GM19397 (cell line): Measurements from ENCODE around the gene TMEM43.

Experiments used
- ATAC-seq: cut with Tn5 transposase; IDR thresholded peaks from one replicate; pipeline ENCODE4 v1.9.1; 2021; ENCODE audit warnings: mild to moderate bottlenecking, moderate library complexity; ENCODE audit not compliant: unreplicated experiment

The TMEM43 gene

GRCh38 chr3:14150491-14151230, 25.8 kb downstream of the TMEM43 start:
- no peak for ATAC-seq

- ATAC-seq: no peak
These were observed 26.7 kb downstream of the TMEM43 start for GRCh38 chr3:14151471-14152083.

GRCh38 chr3:14152233-14152962, 27.5 kb downstream of the TMEM43 start:
- no peak for ATAC-seq

DNA sequence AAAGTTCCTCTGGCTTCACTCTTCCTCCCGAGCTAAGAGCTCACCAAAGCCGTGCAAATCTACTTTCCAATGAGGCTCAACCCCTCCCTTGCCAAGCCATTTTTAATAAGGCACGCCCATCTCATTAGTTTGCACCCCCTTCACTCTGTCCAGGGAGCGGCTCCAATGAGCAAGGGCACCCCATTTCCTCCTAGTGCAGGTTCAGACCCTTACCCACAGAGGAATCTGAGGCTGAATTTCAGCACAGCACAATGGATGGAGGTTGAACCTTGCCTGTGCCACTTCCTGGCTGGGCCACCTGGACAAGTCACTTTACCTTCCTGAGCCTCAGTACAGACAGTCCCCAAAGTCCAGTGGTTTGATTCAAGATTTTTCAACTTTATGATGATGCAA, 28.1 kb downstream of the TMEM43 start:
- ATAC-seq: no peak

- no peak for ATAC-seq
These were observed 28.8 kb downstream of the TMEM43 start for GRCh38 chr3:14153663-14154062.

GRCh38 chr3:14154276-14154675, 29.4 kb downstream of the TMEM43 start:
- ATAC-seq: no peak

GRCh38 chr3:14154895-14155440, 30.1 kb downstream of the TMEM43 start:
- ATAC-seq: no peak

DNA sequence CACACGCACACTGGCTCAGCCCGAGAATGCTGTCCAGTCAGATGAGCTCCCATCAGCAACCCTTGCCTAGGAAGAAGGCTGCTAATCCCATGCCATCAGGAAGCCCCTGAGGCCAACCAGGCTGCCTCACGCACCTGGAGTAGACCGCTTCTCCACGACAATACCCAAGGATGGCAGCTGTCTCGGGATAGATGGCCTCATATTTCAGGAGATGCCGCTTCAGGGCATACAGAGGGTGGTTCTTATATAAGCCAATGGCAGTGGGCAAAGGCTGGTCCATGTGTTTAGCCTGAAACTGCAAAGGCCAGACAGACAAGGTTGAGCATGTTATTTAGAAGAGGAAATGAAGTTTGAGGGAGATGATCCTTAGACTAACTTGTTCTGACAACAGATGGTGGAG, 31.3 kb downstream of the TMEM43 start:
- no peak for ATAC-seq

GRCh38 chr3:14156843-14157561, 32.1 kb downstream of the TMEM43 start:
- no peak for ATAC-seq

GRCh38 chr3:14157951-14158350, 33.1 kb downstream of the TMEM43 start:
- ATAC-seq: no peak

DNA sequence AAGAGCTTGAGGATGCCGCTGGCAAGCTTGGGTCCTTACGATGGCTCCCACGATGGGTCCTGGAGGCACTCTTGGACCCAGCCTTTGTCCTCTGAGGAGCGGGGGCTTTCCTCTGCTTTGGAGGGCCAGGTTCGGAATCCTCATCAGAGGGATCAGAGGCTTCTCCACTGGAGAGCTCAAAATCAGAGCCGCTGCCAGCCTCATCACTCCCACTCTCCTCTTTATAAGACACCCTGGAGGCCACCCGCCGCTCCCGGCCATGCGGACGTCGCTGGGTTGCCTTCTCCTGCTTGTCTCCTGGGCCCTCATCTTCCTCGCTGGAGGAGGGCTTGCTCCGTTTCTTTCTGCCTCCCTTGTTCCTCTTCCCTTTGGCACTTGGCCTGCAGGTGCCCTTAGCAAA, 33.5 kb downstream of the TMEM43 start:
- no peak for ATAC-seq

DNA sequence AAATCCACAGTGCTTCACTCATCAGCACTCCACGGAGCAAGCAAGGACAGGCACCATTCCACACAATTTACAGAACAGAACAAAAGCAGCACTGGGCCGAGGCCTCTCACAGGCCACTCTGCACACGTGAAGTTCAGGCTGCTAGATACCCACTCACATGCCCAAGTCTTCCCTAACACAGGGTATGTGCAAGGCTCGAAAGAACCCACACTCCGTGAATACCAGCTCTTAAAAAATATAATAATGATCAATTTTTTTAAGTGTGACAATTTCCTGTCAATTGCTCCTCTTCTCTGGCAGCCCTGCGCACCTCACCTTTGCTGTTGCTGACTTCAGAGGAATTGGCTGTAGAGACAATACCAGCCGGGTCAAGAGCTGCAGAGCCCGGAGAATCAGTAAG, 34.6 kb downstream of the TMEM43 start:
- no peak for ATAC-seq

GRCh38 chr3:14161282-14161681, 36.4 kb downstream of the TMEM43 start:
- no peak for ATAC-seq

DNA sequence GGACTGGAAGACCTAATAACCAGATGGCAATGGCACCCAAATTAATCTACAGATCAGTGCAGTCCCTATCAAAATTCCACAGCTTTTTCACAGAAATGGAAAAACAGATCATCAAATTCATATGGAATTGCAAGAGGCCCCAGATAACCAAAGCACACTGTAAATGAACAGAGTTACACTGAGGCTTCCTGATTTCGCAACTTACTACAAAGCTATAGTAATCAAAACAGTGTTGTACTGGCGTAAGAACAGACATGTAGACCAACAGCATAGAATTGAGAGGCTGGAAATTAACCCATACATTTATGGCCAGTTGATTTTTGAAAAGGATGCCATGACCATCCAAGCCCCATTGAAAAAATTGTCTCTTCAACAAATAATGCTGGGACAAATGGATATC, 37.3 kb downstream of the TMEM43 start:
- ATAC-seq: no peak

DNA sequence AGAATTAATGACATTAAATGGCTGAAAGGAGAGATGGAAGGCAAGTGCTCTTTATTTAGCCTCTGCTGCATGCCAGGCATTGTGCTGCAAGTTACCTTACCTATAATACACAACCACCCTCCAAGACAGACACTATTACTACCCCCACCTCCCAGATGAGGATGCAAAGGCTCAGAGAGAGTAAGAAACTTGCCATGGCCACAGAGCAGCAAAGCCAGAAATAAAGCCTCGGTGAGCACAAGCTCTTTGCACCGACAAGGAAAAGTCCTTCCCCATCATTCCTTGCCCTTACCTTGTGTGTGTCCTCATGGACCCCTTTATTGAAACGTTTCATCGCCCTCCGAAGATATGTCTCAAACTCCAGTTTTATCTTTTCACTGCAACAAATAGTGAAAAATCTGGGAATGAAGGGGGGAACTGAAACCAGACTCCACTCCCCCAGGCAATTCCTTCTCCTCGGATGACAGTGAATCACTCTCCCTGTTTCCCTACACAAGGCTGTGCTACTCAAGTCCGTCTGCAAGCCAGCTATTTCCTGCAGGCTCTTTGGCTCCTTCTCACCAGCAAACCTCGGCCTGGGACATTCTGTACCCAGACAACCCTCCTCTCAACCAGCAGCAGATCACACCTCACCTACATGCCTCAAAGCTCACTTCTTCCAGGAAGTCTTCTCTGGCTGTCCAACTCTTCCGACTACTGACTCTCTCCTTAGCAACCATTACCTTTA, 42.2 kb downstream of the TMEM43 start:
- no peak for ATAC-seq

GRCh38 chr3:14169435-14169834, 44.6 kb downstream of the TMEM43 start:
- ATAC-seq: no peak

- ATAC-seq: no peak
These were observed 45.0 kb downstream of the TMEM43 start for GRCh38 chr3:14169871-14170270.

GRCh38 chr3:14170531-14171159, 45.8 kb downstream of the TMEM43 start:
- no peak for ATAC-seq

- no peak for ATAC-seq
These were observed 47.6 kb downstream of the TMEM43 start for GRCh38 chr3:14172496-14172895.

DNA sequence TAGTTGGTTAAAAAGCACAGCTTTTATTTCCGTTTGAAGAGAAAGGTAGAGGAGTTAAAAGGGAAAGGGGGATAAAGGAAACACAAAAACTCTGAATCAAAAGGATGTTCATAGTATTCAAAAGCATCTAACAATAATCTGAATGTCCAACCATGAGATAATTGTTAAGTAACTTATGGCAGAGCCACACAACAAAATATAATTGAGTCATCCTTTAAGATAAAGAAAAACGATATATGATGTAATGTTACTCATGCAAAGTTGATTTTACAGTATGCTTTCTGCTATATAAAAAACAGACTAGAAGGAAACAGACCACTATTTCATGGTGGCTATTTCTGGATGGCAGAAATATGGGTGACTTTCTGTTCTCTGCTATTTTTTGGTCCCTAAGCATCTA, 49.6 kb downstream of the TMEM43 start:
- ATAC-seq: no peak
